ENCODE measurements around the gene PDZD2.
"Not testable (repeated sequence)": the region's sequence is repeated elsewhere in the genome, so short reads cannot be mapped to it uniquely, and the experiment has no call there.

Gene PDZD2

DNA sequence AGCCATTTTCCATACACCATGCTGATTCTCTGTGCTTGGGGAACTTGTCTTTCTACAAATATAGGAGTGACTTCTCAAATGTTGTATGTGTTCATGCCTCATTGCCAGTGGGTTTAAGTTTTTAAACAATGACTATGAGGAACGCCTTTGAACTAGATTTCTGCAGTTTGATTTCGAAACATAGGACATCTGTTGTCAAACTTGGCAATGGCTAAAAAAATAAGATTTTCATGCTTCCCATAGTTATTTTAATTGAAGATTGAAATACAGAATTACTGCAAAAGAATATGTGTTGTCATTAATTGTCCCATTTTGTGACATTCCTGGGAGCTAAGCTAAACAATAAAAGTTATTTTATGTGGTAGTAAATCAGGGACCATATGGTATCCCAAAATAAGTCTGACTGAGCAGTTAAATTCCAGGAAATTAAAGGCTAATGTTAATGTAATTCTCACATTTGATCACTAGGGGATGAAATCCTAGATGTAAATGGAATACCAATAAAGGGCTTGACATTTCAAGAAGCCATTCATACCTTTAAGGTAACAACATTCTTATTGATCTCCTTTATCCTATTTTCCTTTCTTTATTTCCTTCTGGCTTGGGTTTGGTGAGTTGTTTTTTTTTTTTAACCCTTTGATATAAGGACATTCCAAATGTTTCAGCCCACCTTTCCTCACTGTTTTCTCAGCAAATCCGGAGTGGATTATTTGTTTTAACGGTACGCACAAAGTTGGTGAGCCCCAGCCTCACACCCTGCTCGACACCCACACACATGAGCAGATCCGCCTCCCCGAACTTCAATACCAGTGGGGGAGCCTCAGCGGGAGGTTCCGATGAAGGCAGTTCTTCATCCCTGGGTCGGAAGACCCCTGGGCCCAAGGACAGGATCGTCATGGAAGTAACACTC, 418.5 kb downstream of the PDZD2 start:
- DNase-seq = no peak

DNA sequence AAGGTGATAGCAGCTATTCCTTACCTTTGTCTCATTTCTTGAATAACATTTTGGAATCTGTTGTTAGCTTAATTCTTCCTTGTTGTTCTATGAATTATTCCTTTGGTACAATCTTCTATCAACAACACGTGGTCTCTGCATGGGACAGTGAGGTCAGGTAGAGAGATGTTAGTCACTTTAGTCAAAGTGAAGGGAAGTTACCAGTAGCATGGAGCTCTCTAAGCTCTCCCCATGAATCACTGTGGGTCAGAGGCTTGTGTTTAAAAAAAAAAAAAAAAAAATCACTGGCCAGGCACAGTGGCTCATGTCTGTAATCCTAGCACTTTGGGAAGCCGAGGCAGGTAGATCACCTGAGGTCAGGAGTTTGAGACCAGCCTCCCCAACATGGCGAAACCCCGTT, 419.2 kb downstream of the PDZD2 start:
- DNase-seq = no peak

DNA sequence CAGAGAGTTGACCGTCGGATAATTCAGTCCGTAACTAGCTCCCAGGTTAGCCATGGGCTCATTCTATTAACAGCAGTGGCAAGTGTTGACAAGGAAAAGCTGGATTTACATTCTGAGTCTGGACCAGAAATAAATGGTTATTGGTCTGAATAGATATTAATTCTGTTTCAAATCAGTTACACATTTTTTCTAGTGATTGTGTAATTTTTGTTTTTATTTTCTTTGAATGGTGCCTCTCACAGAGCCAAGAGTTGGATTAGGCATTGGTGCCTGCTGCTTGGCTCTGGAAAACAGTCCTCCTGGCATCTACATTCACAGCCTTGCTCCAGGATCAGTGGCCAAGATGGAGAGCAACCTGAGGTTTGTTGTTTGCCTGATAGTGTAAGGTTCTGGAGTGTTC, 420.1 kb downstream of the PDZD2 start:
- DNase-seq = no peak

DNA sequence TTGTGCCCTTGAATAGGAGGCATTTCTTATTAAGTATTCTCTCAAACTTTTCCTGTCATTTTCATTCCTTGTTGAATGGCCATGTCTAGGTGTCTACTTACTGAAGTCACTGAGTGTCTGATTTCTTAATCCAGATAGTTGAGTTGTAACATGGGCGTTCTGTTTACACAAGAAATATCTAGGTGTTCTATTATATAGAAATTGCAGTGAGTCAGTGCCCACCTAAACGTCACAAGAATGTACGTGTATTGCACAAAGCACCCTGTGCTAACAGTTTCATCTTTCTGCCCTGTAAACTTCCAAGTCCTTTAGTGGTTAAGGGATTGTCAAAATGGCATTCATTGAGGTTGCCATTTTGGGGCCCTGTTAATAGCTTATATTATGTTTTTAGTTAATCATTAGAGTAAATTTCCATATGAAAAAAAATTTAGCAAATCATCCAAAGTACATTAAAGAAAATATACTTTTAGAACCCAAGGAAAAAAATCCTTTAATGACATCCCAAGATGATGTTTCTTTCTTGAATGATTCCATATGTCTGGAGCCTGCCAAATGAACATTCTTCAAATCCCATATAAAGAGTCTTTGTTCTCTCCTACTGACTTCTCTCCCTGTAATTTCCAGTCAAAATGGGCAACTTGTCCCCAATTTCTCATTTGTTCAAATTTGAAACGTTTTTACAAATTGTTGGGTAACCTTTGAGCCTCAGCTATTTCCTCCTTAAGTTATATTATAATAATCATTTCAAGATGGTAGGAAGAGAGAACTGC, 421.0 kb downstream of the PDZD2 start:
- no peak for DNase-seq

DNA sequence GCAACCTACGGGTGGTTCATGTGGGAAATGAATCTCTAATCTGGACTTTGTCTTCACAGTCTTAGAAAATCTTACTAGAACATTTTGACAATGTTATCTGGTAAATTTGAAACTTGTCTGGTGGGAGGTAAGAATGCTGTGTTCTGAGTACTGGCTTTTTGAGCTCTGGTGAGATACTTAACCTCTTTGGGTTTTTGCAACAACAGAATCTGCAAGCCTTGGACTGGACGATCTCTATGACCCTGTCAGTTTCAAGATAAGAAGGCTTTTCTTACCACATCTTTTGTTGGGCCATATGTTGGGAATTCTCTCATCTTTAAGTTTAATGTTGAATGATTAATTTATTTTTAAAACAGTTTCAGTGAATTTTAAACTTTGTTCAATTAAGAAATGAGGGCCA, 422.3 kb downstream of the PDZD2 start:
- DNase-seq = no peak

DNA sequence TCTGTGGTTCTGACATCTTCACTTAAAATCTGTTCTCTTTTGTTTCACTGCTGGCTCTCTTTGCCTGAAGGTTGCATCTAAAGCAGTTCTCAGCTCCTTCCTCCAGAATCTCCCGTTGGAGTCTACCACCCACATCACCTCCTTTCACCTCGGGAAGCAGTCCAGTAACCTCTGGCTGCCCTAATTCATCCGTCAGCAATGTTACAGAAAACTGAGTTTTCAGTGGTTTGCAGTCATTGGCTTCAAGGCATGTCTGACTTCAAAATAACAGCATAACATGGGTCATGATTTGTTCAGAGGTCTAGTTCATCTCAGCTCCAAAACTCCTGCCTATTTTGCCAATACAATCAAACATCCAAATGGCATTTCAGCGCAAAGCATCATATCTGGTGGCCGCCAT, 427.5 kb downstream of the PDZD2 start:
- no peak for DNase-seq

DNA sequence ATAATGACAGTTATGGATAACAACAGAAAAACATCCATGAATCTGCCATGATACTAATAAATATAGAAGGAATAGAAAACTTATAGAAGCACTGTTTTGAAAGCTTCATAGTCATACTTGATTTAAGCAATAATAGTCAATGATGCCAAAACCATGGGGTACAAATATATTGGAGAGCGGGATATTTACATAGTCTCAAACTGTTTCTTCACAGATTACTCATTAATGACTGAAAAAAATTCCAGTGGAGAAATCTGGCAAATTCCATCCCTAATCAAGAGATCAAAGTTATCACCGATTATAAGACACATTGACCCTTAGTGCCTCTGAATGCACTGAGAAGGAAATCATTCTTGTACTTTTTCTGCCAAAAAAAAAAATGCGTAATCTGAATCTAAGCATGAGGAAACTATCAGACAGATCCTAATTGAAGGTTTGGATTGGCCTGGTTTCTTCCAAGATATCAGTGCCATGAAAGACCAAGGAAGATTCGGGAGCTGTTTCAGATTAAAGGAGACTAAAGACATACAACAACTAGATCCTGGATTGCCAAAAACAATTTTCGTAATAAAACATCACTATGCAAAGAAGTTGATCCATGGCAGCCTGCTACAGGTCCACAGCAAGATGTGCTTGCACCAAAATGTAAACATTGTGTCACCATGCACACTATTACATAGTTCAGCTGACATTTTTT, 429.0 kb downstream of the PDZD2 start:
- no peak for DNase-seq

DNA sequence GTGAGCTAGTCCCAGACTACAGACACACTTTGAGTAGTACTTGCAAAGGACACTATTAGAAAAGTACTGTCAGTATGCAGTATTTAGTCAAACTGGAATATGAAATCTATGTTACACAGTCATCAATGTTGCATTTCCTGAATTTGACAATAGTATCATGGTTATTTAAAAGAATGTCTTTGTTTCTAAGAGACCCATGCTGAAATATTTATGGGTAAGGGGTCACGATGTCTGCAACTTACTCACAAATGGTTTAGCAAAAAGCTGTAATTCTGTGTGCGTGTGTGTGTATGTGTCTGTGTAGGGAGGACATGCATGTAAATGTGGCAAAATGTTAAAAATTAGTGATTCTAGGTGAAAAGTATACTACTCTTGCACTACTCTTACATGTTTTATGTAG, 429.6 kb downstream of the PDZD2 start:
- DNase-seq = no peak

DNA sequence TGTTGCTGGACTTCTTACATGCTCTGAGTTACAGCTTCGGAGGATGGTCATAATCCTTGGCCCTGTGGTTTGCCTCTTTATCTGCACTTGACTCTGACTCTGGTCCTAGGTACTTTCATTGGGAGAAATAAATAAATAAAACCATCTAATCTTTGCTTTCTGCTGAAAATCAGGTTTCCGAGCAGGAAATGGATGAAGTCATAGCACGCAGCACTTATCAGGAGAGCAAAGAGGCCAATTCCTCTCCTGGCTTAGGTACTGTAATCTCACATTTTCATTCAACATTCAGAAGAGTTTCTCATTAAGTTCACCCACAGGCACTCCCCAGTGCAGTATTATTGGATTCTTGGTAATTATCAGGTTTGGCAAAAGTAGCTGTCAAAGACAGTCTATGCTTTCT, 430.5 kb downstream of the PDZD2 start:
- DNase-seq = no peak

DNA sequence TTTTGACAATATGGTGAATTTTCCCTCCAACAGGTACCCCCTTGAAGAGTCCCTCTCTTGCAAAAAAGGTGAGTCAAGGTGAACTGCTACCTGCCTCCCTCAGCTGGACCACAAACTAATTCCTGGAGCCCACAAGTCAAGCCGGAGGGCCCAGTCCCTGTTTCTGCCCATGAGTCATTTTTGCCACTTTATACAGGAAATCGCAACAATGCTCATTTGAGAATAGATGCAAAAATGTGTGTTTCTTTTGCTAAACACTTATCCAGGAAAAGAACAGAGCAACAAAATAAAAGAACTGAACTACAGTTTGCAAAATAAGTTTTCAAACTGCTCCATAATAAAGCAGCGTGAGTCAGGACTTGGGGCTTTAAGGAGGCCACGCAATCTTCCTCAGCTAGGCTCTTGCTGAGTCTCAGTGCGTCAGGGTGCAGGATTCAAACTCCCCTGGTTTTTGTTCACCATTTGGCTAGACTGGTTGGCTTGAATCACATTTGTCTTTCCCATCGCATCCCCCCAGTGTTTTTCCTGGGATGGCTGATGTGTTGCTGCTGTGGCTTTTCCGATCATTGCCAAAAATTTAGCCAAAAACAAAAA, 432.5 kb downstream of the PDZD2 start:
- DNase-seq = no peak

DNA sequence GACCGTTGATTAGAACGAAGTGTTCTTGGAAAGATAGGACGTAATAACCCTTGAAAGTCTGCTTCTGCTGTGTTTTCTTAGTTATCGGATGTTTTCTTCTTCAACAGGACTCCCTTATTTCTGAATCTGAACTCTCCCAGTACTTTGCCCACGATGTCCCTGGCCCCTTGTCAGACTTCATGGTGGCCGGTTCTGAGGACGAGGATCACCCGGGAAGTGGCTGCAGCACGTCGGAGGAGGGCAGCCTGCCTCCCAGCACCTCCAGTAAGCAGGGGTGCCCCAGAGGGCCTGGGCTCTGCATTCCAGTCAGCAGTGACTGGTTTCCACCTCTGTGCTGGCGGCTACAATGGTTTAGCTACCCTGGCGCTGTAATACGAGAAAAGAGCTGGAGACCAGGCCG, 433.1 kb downstream of the PDZD2 start:
- DNase-seq = no peak

DNA sequence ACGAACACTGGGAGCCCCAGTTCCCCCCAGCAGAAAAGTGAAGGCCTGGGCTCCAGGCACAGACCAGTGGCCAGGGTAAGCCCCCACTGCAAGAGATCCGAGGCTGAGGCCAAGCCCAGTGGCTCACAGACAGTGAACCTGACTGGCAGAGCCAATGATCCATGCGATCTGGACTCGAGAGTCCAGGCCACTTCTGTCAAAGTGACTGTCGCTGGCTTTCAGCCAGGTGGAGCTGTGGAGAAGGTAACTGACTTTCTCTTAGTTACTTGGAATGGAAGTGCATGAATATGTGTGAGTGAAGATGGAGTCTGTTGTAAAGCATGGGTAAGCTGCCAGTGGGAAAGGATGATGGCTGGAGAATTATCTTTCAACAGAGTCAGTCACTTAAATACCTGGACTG, 435.5 kb downstream of the PDZD2 start:
- no peak for DNase-seq

DNA sequence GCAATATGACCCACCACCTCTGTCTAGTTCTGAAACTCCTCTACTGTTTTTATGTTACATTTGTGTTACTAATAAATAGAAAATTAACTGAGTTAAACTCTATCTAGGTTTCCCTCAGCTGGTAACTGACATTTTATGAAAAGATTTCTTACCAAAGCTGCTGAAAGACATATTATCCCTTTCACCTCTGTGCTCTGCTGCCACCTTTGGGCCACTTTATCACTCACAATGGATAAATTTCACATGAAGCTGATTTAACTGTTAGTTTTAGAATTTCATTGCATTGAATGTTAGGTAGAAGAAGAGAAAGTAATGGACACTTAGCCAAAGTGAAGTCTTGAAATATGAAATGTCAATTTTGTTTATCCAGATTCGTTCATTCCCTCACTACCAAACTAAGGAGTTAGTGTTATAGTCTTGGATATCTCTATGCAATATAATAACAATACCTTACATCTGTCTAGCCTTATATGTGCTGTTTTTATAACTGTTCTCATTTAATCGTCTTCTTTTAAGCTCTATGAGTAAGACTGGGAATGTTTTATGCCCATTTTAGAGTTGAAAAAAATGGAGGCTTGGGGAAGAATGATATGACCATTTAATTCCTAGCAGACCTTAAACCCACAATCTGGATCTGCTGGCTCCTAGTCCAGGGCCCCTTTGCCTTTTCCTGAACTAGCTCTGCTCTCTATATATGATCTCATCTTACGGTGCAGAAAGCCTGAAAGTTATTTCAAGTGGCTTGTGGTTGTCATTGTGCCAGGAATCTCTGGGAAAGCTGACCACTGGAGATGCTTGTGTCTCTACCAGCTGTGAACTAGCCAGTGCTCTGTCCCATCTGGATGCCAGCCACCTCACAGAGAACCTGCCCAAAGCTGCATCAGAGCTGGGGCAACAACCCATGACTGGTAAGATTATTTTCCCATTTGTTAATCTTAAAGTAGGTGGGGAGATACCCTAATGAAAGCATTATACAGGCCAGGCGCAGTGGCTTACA, 438.1 kb downstream of the PDZD2 start:
- DNase-seq = peak; percentile 28

DNA sequence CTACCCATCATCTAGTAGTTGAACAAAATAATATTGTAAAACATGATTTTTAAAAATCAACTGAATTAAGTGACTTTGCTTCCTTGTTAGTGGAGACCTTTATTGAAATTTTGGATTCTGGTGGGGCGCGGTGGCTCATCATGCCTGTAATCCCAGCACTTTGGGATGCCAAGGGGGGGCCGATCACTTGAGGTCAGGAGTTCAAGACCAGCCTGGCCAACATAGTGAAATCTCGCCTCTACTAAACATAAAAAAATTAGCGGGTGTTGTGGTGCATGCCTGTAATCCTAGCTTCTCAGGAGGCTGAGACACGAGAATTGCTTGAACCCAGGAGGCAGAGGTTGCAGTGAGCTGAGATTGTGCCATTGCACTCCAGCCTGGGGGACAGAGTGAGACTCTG, 439.9 kb downstream of the PDZD2 start:
- DNase-seq = not testable (repeated sequence)

DNA sequence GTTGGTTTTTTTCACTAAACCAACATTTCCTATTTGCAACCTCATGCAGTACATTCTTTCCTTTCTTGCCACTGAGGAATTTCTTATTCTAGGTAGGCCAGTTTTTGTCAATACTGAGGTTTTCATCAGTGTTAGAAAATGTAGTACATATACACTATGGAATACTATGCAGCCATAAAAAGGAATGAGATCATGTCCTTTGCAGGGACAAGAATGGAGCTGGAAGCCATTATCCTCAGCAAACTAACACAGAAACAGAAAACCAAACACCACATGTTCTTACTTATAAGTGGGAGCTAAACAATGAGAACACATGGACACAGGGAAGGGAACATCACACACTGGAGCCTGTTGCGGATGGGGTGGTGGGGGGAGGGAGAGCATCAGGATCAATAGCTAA, 441.6 kb downstream of the PDZD2 start:
- DNase-seq = not testable (repeated sequence)

DNA sequence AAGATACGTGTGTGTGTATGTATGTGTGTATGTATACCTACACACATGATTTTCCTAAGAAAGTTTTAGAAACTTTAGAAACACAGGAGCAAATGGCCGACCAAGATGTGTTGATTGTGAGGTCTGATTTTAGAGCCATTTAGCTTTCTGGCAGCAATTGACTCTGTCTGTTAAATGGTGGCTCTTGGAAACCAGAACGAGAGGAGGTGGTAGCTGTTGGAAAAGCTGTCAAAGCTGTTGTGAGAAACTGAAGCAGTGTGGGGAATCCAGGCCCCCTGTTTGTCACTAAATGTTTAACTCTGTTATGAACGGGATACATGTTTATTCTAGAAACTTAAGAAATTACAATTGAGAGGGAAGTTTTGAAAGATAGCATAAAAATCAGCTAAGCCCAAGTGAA, 443.8 kb downstream of the PDZD2 start:
- no peak for DNase-seq

DNA sequence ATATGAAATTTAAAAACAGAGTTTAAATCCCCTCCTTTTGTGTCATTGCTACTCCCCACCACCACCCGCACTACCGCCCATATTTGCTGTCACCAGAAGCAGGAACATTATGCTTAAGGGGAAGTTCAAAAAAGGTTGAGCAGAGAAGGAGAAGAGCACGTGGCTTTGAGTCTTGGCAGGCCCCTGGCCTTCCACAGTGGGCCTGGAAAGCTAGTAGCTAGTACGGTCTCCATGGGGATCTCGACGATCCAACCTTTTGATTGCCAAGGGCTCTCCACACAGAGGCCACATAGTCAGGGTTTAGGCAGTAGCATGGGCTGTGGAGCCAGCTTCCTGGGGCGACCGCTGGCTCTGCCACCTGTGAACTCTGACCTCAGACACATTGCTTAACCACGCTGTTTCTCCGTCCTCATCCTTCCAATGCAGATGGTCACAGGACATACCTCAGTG, 445.1 kb downstream of the PDZD2 start:
- DNase-seq = no peak

DNA sequence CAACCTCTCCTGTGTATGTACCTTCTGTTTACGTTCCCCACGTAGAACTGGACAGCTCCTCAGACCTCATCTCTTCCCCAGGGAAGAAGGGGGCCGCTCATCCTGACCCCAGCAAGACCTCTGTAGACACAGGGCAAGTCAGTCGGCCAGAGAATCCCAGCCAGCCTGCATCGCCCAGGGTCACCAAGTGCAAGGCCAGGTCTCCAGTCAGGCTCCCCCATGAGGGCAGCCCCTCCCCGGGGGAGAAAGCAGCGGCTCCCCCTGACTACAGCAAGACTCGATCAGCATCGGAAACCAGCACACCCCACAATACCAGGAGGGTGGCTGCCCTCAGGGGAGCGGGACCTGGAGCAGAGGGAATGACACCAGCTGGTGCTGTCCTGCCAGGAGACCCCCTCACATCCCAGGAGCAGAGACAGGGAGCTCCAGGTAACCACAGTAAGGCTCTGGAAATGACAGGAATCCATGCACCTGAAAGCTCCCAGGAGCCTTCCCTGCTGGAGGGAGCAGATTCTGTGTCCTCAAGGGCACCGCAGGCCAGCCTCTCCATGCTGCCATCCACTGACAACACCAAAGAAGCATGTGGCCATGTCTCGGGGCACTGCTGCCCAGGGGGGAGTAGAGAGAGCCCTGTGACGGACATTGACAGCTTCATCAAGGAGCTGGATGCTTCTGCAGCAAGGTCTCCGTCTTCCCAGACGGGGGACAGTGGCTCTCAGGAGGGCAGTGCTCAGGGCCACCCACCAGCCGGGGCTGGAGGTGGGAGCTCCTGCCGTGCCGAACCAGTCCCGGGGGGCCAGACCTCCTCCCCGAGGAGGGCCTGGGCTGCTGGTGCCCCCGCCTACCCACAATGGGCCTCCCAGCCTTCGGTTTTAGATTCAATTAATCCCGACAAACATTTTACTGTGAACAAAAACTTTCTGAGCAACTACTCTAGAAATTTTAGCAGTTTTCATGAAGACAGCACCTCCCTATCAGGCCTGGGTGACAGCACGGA, 448.5 kb downstream of the PDZD2 start:
- DNase-seq = no peak

DNA sequence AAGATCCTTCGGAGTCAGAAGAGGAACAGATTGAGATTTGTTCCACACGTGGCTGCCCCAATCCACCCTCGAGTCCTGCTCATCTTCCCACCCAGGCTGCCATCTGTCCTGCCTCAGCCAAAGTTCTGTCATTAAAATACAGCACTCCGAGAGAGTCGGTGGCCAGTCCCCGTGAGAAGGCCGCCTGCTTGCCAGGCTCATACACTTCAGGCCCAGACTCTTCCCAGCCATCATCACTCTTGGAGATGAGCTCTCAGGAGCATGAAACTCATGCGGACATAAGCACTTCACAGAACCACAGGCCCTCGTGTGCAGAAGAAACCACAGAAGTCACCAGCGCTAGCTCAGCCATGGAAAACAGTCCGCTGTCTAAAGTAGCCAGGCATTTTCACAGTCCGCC, 449.3 kb downstream of the PDZD2 start:
- DNase-seq = no peak

Measured in T1000 (cell line).